GM12878 (cell line): ENCODE data around the gene NDUFA11. TPM values are rescaled to one million over a fixed set of nuclear protein-coding genes. Genes with fewer than 3 reads are reported as not detected.

Source experiments
- ATAC-seq: fragments of 200-7000 bp; cut with Tn5 transposase; 3 replicates; pipeline ENCODE4 v1.9.1; 2020; ENCODE audit warnings: mild to moderate bottlenecking, moderate library complexity
- BruUV-seq: library from RNA; stranded (reverse); fragments of 400-500 nt; replicated peaks from 2 replicates; lab custom pipeline; 2021; lab: Mats Ljungman, UMichigan
- CTCF ChIA-PET: fragments of 300-600 bp; sonication (Branson Sonifier 250); formaldehyde crosslinking; extraction: SDS; loops from one replicate; lab custom pipeline; 2021; ENCODE audit warnings: inconsistent platforms; lab: Yijun Ruan, JAX
- POLR2A ChIA-PET: fragments of 350-600 bp; formaldehyde crosslinking; extraction: SDS; loops from one replicate; lab custom pipeline; 2021; ENCODE audit warnings: inconsistent platforms; lab: Charles Lee
- RAD21 ChIA-PET: fragments of 300-600 bp; sonication (Branson Sonifier 250); formaldehyde crosslinking; loops from one replicate; lab custom pipeline; 2023; ENCODE audit warnings: antibody characterized with exemption; ENCODE audit not compliant: unreplicated experiment; lab: Charles Lee
- SMC1A ChIA-PET: fragments of 300-600 bp; sonication (Branson Sonifier 250); formaldehyde crosslinking; loops from one replicate; lab custom pipeline; 2023; ENCODE audit not compliant: unreplicated experiment, uncharacterized antibody; lab: Charles Lee
- DNase-seq: peaks from one replicate; pipeline ENCODE4 v3.0.0-alpha.2; 2011; ENCODE audit warnings: low read depth, low spot score
- FAIRE-seq: peaks from 3 replicates; lab custom pipeline; 2011; peaks lifted over from hg19 to GRCh38; lab: Jason Lieb, UNC
- H2AFZ ChIP-seq: 2 replicates; pipeline ENCODE4 v1.6.0; 2011; ENCODE audit warnings: low read depth, low read length, control low read depth; ENCODE audit not compliant: control insufficient read depth
- H3K27ac ChIP-seq: 2 replicates; pipeline ENCODE4 v1.5.1; 2011; ENCODE audit warnings: control low read depth; ENCODE audit not compliant: control insufficient read depth, insufficient read depth
- H3K27me3 ChIP-seq, 2 experiments: replicated peaks in 1 of 2; 2 replicates each; pipeline versions ENCODE4 v1.6.0 to v1.6.1; 2011; ENCODE audit warnings: low read length in 1 of 2; ENCODE audit not compliant: control insufficient read depth in 2 of 2, insufficient read depth in 2 of 2
- H3K36me3 ChIP-seq, 2 experiments: 2 replicates each; pipeline ENCODE4 v1.5.1; 2011; ENCODE audit warnings: low read length in 1 of 2; ENCODE audit not compliant: control insufficient read depth in 2 of 2, insufficient read depth in 2 of 2
- H3K4me1 ChIP-seq: 2 replicates; pipeline ENCODE4 v1.6.1; 2011; ENCODE audit warnings: mild to moderate bottlenecking, low read length, moderate library complexity, mixed read lengths; ENCODE audit not compliant: control insufficient read depth, insufficient read depth
- H3K4me2 ChIP-seq: 2 replicates; pipeline ENCODE4 v1.6.0; 2011; ENCODE audit warnings: control low read depth; ENCODE audit not compliant: control insufficient read depth, insufficient read depth
- H3K4me3 ChIP-seq: fragments of 200-600 bp; sonication (generic); 2 replicates; pipeline ENCODE4 v1.5.1; 2016
- H3K79me2 ChIP-seq: 2 replicates; pipeline ENCODE4 v1.6.0; 2011; ENCODE audit warnings: low read length; ENCODE audit not compliant: control insufficient read depth, insufficient read depth
- H3K9ac ChIP-seq: 2 replicates; pipeline ENCODE4 v1.8.0; 2011; ENCODE audit warnings: low read length, control low read depth, mixed read lengths; ENCODE audit not compliant: control insufficient read depth, insufficient read depth
- H3K9me3 ChIP-seq: replicated peaks from 3 replicates; pipeline ENCODE4 v1.5.1; 2011; ENCODE audit warnings: mild to moderate bottlenecking, low read length; ENCODE audit not compliant: control insufficient read depth, insufficient read depth
- H4K20me1 ChIP-seq: 2 replicates; pipeline ENCODE4 v1.6.0; 2011; ENCODE audit not compliant: control insufficient read depth, insufficient read depth
- ASH2L ChIP-seq: fragments of 300-600, 200-600 bp; sonication (generic); IDR thresholded peaks from 2 replicates; pipeline ENCODE4 v1.6.1; 2017; ENCODE audit warnings: low read depth, mild to moderate bottlenecking, borderline replicate concordance
- CTCF ChIP-seq, 3 experiments: IDR thresholded peaks in 2 of 3; conservative IDR thresholded peaks in 1 of 3; 2 replicates each; pipeline ENCODE4 v1.5.1; 2011; ENCODE audit warnings: low read depth in 3 of 3, low read length in 3 of 3, mild to moderate bottlenecking in 3 of 3, control low read depth in 2 of 3, moderate library complexity in 2 of 3, inconsistent platforms in 1 of 3, mixed read lengths in 1 of 3; ENCODE audit not compliant: control insufficient read depth in 2 of 3, insufficient read depth in 1 of 3; ENCODE audit errors: extremely low read depth in 1 of 3
- FOS ChIP-seq: IDR thresholded peaks from 3 replicates; pipeline ENCODE4 v1.6.1; 2011; ENCODE audit warnings: borderline replicate concordance; ENCODE audit not compliant: insufficient read length; ENCODE audit errors: extremely low read depth
- POLR2A ChIP-seq: IDR thresholded peaks from 2 replicates; pipeline ENCODE4 v1.6.1; 2011; ENCODE audit warnings: low read depth, mild to moderate bottlenecking, low read length
- RELA ChIP-seq: fragments of 450-650 bp; IDR thresholded peaks from 2 replicates; pipeline ENCODE4 v1.8.0; 2014; ENCODE audit warnings: borderline replicate concordance; ENCODE audit not compliant: partially characterized antibody
- SIN3A ChIP-seq: IDR thresholded peaks from 2 replicates; pipeline ENCODE4 v1.6.1; 2012; ENCODE audit warnings: low read depth, low read length, improper control_type of control experiment
- SMC3 ChIP-seq: IDR thresholded peaks from 2 replicates; pipeline ENCODE4 v1.6.1; 2011; ENCODE audit warnings: low read length, improper control_type of control experiment, borderline replicate concordance
- ZNF687 ChIP-seq: fragments of 450-650 bp; IDR thresholded peaks from 2 replicates; pipeline ENCODE4 v1.6.1; 2017; ENCODE audit warnings: mild to moderate bottlenecking, moderate library complexity
- WGBS: methylation state at CpG from one replicate; pipeline ENCODE4 v1.1.6; 2016; ENCODE audit warnings: low lambda C conversion rate; ENCODE audit not compliant: insufficient replicate concordance, insufficient coverage; ENCODE audit errors: missing lambda C conversion rate; 5-methylcytosine and 5-hydroxymethylcytosine counted together
- in situ Hi-C: fragments of 300-500 bp; cut with MboI; formaldehyde crosslinking; loops from 9 replicates; pipeline ENCODE4 v1.14.3; 2018; ENCODE audit warnings: mixed read lengths
- intact Hi-C: fragments of 100-400 bp; cut with micrococcal nuclease; formaldehyde crosslinking; loops from one replicate; pipeline ENCODE4 v1.14.2; 2022; ENCODE audit not compliant: unreplicated experiment
- polyA plus RNA-seq, 11 experiments: library from polyadenylated mRNA; depleted of rRNA in 4 of 11; unstranded in 6 of 11; stranded (reverse) in 5 of 11; fragments of >200 nt; fragmentation: Nextera tagmentation in 4 of 11; fragmentation: Illumina TruSeq in 1 of 11; extraction: Ambion mirVana in 4 of 11; extraction: Trizol in 1 of 11; gene quantifications; 1 replicate in 1 of 11; 2 replicates in 10 of 11; pipeline versions ENCODE4 v1.2.1 to v1.2.3, GENCODE V29; 2011 to 2016; ENCODE audit warnings: inconsistent platforms in 2 of 11, missing spikeins in 2 of 11, low read depth in 1 of 11
- total RNA-seq, 4 experiments: library from RNA; depleted of rRNA in 3 of 4; stranded (reverse); fragments of >200 nt in 3 of 4; fragmentation: Illumina TruSeq in 1 of 4; extraction: Trizol in 1 of 4; gene quantifications; 2 replicates each; pipeline versions ENCODE4 v1.2.1 to v1.2.3, GENCODE V29; 2013 to 2021

Gene NDUFA11
- total and polyA plus RNA-seq, 10 of the 15 experiments (the other 5 are each of a cell fraction or from before 2014, with no cell fraction given): 108 to 600 (median 289) TPM

- in situ Hi-C loops (no loop called here), intact Hi-C loops (no loop called here)
- no TSS peak for BruUV-seq
- Histone ChIP-seq H2AFZ (no peak overlapping the region), H3K4me2 (no peak overlapping the region), H3K9ac (no peak overlapping the region), H3K27me3 (no peaks in the 10 kb centered on the region), H3K4me1 (no peaks in the 10 kb centered on the region), H3K79me2 (peaks cover 6% of the 10 kb centered on the region; the same call in 1 of the 2 replicates), H3K36me3 (peaks cover 11 to 22% of the 10 kb centered on the region in 2 experiments; a peak in 3 of 4 replicates)
- no peak for DNase-seq
- no peak for ATAC-seq
- POLR2A ChIA-PET: no interaction called here
- TF ChIP-seq POLR2A: 0 out of 2 replicates have a peak, but pooled peaks have one; percentile 1
- no peak for TF ChIP-seq RELA
- TF ChIP-seq, all 136 proteins: peak for 1
- no peaks in the 10 kb centered on the region for H4K20me1 ChIP-seq
- no peak overlapping the region for H3K27ac ChIP-seq
- no peaks in the 10 kb centered on the region for H3K9me3 ChIP-seq
- CTCF ChIA-PET: interaction anchor here (0.5 kb wide), 1 partner anchor 24 kb away, joined by 5 read pairs; no protein-coding TSS in a partner anchor
- SMC1A ChIA-PET: no interaction called here
- no peak overlapping the region for H3K4me3 ChIP-seq
- WGBS: 45% methylated on average over 10 of the region's 10 CpGs
- FAIRE-seq: no peak
- RAD21 ChIA-PET: interaction anchor here (0.6 kb wide), 1 partner anchor 221 kb away, joined by 4 read pairs; no protein-coding TSS in a partner anchor
These were observed 40.0 kb upstream of the NDUFA11 start for GRCh38 chr19:5943623-5944022.

- 97% methylated on average over 10 of the region's 10 CpGs for WGBS
- CTCF ChIA-PET: no interaction called here
- RAD21 ChIA-PET: no interaction called here
- no peaks in the 10 kb centered on the region for H4K20me1 ChIP-seq
- H3K27me3 ChIP-seq: no peaks in the 10 kb centered on the region
- DNase-seq: no peak
- H3K4me2 ChIP-seq: no peak overlapping the region
- H3K36me3 ChIP-seq: peaks cover 11 to 22% of the 10 kb centered on the region in 2 experiments; a peak in 3 of 4 replicates
- H3K9me3 ChIP-seq: no peaks in the 10 kb centered on the region
- no peak for ATAC-seq
- no peak overlapping the region for H3K4me3 ChIP-seq
- BruUV-seq: no TSS peak
- SMC1A ChIA-PET: no interaction called here
- intact Hi-C loops: no loop called here
- no peaks in the 10 kb centered on the region for H3K4me1 ChIP-seq
- in situ Hi-C loops: no loop called here
- H2AFZ ChIP-seq: no peak overlapping the region
- H3K79me2 ChIP-seq: peaks cover 6% of the 10 kb centered on the region; the same call in 1 of the 2 replicates
- no peak overlapping the region for H3K27ac ChIP-seq
- H3K9ac ChIP-seq: no peak overlapping the region
- POLR2A ChIA-PET: no interaction called here
- FAIRE-seq: no peak
- no peak for TF ChIP-seq ASH2L
- no peak for TF ChIP-seq CTCF (IDR thresholded peaks at IDR 0.05 in 2 of 3, conservative IDR thresholded peaks at IDR 0.05 in 1 of 3; ENCODE audit: control insufficient read depth in 2 of 3, extremely low read depth in 1 of 3, insufficient read depth in 1 of 3, low read depth in 3 of 3, low read length in 3 of 3)
- no peak for TF ChIP-seq FOS
- no peak for TF ChIP-seq SIN3A
- no peak for TF ChIP-seq SMC3
- TF ChIP-seq ZNF687: no peak
These were observed 39.5 kb upstream of the NDUFA11 start for GRCh38 chr19:5943045-5943444.
